GM23338 (cell line): ENCODE data around the gene DCAF16. TPM values are rescaled to one million over a fixed set of nuclear protein-coding genes. Genes with fewer than 3 reads are reported as not detected.
A peak's percentile ranks its signal among the peaks of the same experiment; 100 is the strongest.

Experiments used
- ATAC-seq: fragments of 200-7000 bp; cut with Tn5 transposase; 3 replicates; pipeline ENCODE4 v1.9.1; 2020
- DNase-seq: peaks from one replicate; pipeline ENCODE4 v3.0.0-alpha.2; 2015; ENCODE audit warnings: low spot score
- H2AFZ ChIP-seq: fragments of 200-600 bp; sonication (generic); 2 replicates; pipeline ENCODE4 v1.8.0; 2016; ENCODE audit warnings: antibody characterized with exemption, mild to moderate bottlenecking, moderate library complexity
- H3F3A ChIP-seq: fragments of 200-600 bp; sonication (generic); replicated peaks from 2 replicates; pipeline ENCODE4 v1.8.0; 2017; ENCODE audit warnings: antibody characterized with exemption, mixed run types, low read depth
- H3K27ac ChIP-seq: fragments of 200-600 bp; sonication (generic); 2 replicates; pipeline ENCODE4 v1.6.1; 2016; ENCODE audit warnings: low read depth
- H3K27me3 ChIP-seq: fragments of 200-600 bp; sonication (generic); 2 replicates; pipeline ENCODE4 v1.8.0; 2016; ENCODE audit warnings: mild to moderate bottlenecking, mixed run types, moderate library complexity; ENCODE audit not compliant: insufficient read depth
- H3K36me3 ChIP-seq: fragments of 200-600 bp; sonication (generic); 2 replicates; pipeline ENCODE4 v1.8.0; 2016; ENCODE audit warnings: mild to moderate bottlenecking; ENCODE audit not compliant: insufficient read depth
- H3K4me1 ChIP-seq: fragments of 200-600 bp; sonication (generic); 2 replicates; pipeline ENCODE4 v1.8.0; 2016; ENCODE audit warnings: mild to moderate bottlenecking, moderate library complexity; ENCODE audit not compliant: insufficient read depth
- H3K4me2 ChIP-seq: fragments of 200-600 bp; sonication (generic); 2 replicates; pipeline ENCODE4 v1.7.1; 2017; ENCODE audit warnings: mixed run types
- H3K4me3 ChIP-seq: fragments of 200-600 bp; sonication (generic); 2 replicates; pipeline ENCODE4 v1.6.1; 2016; ENCODE audit warnings: mixed run types
- H3K79me2 ChIP-seq: fragments of 200-600 bp; sonication (generic); replicated peaks from 2 replicates; pipeline ENCODE4 v1.8.0; 2017; ENCODE audit warnings: mild to moderate bottlenecking; ENCODE audit not compliant: insufficient read depth
- H3K9me2 ChIP-seq: fragments of 200-600 bp; sonication (generic); 2 replicates; pipeline ENCODE4 v1.8.0; 2017; ENCODE audit not compliant: insufficient read depth
- H4K20me1 ChIP-seq: fragments of 200-600 bp; sonication (generic); replicated peaks from 2 replicates; pipeline ENCODE4 v1.8.0; 2017; ENCODE audit warnings: mild to moderate bottlenecking; ENCODE audit not compliant: insufficient read depth
- H3K27ac Mint-ChIP-seq: 2 replicates; pipeline ENCODE4 v1.8.0; 2020; ENCODE audit warnings: inconsistent platforms, mild to moderate bottlenecking, moderate library complexity, mixed read lengths
- H3K27me3 Mint-ChIP-seq: 3 replicates; pipeline ENCODE4 v1.8.0; 2022; ENCODE audit warnings: low read depth, mild to moderate bottlenecking, moderate library complexity, mixed read lengths, inconsistent platforms; ENCODE audit not compliant: insufficient read depth, poor library complexity
- H3K36me3 Mint-ChIP-seq: 3 replicates; pipeline ENCODE4 v1.8.0; 2021; ENCODE audit warnings: low read depth, mild to moderate bottlenecking, inconsistent platforms, moderate library complexity, mixed read lengths
- H3K4me1 Mint-ChIP-seq: 3 replicates; pipeline ENCODE4 v1.8.0; 2020; ENCODE audit warnings: mild to moderate bottlenecking, inconsistent platforms, mixed read lengths
- H3K4me3 Mint-ChIP-seq: 3 replicates; pipeline ENCODE4 v1.8.0; 2021; ENCODE audit warnings: moderate library complexity, mild to moderate bottlenecking, inconsistent platforms, mixed read lengths
- H3K9me3 Mint-ChIP-seq: 3 replicates; pipeline ENCODE4 v1.8.0; 2020; ENCODE audit warnings: moderate library complexity, mild to moderate bottlenecking, inconsistent platforms, mixed read lengths
- EZH2 ChIP-seq: fragments of 200-600 bp; sonication (generic); IDR thresholded peaks from one replicate; pipeline ENCODE4 v1.8.0; 2017; ENCODE audit warnings: antibody characterized with exemption, mild to moderate bottlenecking, low read depth; ENCODE audit not compliant: unreplicated experiment
- JUNB ChIP-seq: IDR thresholded peaks from one replicate; pipeline ENCODE4 v1.6.1; 2016; ENCODE audit warnings: antibody characterized with exemption; ENCODE audit not compliant: unreplicated experiment
- NANOG ChIP-seq: IDR thresholded peaks from 2 replicates; pipeline ENCODE4 v1.6.1; 2016; ENCODE audit warnings: antibody characterized with exemption, borderline replicate concordance
- POLR2AphosphoS5 ChIP-seq: IDR thresholded peaks from 2 replicates; pipeline ENCODE4 v1.6.1; 2016; ENCODE audit warnings: antibody characterized with exemption, low read depth
- ZNF114 ChIP-seq: fragments of 250-450 bp; sonication (Bioruptor Pico); IDR thresholded peaks from 2 replicates; pipeline ENCODE4 v1.5.0; 2020; ENCODE audit warnings: mild to moderate bottlenecking, moderate library complexity
- polyA plus RNA-seq: library from polyadenylated mRNA; unstranded; fragments of >200 nt; fragmentation: Nextera tagmentation; extraction: Ambion mirVana; gene quantifications from 2 replicates; pipeline ENCODE4 v1.2.1, GENCODE V29; 2016
- total RNA-seq: library from RNA; depleted of rRNA; stranded (reverse); fragments of >200 nt; shearing (Covaris generic); gene quantifications from 2 replicates; pipeline ENCODE4 v1.2.3, GENCODE V29; 2014
- TF ChIP-seq, protein P1 (sequence below): IDR thresholded peaks from 2 replicates; pipeline ENCODE4 v1.6.1; 2016; ENCODE audit warnings: antibody characterized with exemption
- TF ChIP-seq, protein P2 (sequence below): IDR thresholded peaks from one replicate; pipeline ENCODE4 v1.6.1; 2018; ENCODE audit warnings: antibody characterized with exemption; ENCODE audit not compliant: unreplicated experiment
- TF ChIP-seq, protein P3 (sequence below), 2 experiments: fragments of 200-600 bp in 1 of 2; sonication (generic) in 1 of 2; conservative IDR thresholded peaks; 2 replicates each; pipeline versions ENCODE4 v1.5.1 to v1.6.1; 2016 to 2017; ENCODE audit warnings: antibody characterized with exemption in 2 of 2, low read depth in 2 of 2, mild to moderate bottlenecking in 2 of 2, moderate library complexity in 1 of 2

DCAF16 gene
- total and polyA plus RNA-seq, 2 experiments from 2014 or later = 28.7 to 46.3 TPM

DNA sequence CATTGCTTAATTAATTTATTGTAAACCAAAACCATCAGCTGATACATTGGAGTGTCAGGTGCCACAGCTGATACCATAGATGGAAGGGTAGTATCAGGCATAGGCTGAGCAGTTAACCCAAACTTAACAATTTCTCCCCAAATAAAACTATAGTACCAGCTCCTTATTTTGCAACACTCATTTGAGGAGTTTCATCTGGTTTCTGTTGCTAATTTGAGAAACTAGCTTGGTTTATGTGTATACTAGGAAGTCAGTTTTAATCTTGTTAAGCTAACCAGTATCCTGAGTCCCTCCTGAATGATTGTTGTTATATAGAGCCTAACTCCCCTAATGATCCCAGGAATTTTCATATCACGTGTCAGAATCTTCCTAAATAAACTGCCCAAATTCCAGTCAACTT lies 12.7 kb downstream of the DCAF16 start:
- peaks cover 13% of the 10 kb centered on the region; the same call in 1 of the 2 replicates for H3K79me2 ChIP-seq
- H3K27ac ChIP-seq = no peak overlapping the region
- H3K4me2 ChIP-seq = no peak overlapping the region
- H2AFZ ChIP-seq = no peak overlapping the region
- H3K36me3 ChIP-seq = peaks cover 24% of the 10 kb centered on the region; the same call in 1 of the 2 replicates
- H4K20me1 ChIP-seq = peaks cover 12% of the 10 kb centered on the region
- no peaks in the 10 kb centered on the region for H3K27me3 ChIP-seq
- no peaks in the 10 kb centered on the region for H3K4me1 ChIP-seq
- H3K27ac Mint-ChIP-seq = no peak overlapping the region
- H3K4me3 Mint-ChIP-seq = no peak overlapping the region
- no peak for DNase-seq
- no peak for TF ChIP-seq EZH2
- TF ChIP-seq, protein P1, sequence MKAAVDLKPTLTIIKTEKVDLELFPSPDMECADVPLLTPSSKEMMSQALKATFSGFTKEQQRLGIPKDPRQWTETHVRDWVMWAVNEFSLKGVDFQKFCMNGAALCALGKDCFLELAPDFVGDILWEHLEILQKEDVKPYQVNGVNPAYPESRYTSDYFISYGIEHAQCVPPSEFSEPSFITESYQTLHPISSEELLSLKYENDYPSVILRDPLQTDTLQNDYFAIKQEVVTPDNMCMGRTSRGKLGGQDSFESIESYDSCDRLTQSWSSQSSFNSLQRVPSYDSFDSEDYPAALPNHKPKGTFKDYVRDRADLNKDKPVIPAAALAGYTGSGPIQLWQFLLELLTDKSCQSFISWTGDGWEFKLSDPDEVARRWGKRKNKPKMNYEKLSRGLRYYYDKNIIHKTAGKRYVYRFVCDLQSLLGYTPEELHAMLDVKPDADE = no peak
- H3F3A ChIP-seq = no peaks in the 10 kb centered on the region
- H3K4me3 ChIP-seq = no peak overlapping the region
- peaks cover 33% of the 10 kb centered on the region for H3K36me3 Mint-ChIP-seq
- H3K27me3 Mint-ChIP-seq = peaks cover 4% of the 10 kb centered on the region
- ATAC-seq = no peak
- no peaks in the 10 kb centered on the region for H3K4me1 Mint-ChIP-seq
- H3K9me2 ChIP-seq = no peaks in the 10 kb centered on the region
- no peaks in the 10 kb centered on the region for H3K9me3 Mint-ChIP-seq

DNA sequence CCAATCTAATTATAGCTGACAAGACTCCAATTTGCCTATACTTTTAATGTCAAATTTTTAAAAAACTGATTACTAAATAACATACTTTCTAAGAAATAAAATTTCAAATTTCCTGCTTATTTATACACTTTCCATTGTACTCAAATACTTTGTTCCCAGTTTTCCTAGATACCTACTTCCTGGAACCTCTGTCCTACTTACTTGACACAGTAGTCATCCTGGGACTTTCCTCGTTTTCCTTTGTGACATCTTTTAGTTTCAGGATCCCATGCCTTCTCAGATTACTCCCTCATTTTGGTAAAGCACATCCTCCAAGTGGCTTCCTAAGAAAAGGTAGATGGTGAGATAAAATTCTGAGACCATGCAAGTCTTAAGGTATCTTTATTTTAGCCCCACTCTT lies 15.8 kb downstream of the DCAF16 start:
- Histone ChIP-seq H3K36me3 (peaks cover 11% of the 10 kb centered on the region; the same call in 1 of the 2 replicates), H3F3A (no peaks in the 10 kb centered on the region), H3K27ac (no peak overlapping the region), H4K20me1 (no peaks in the 10 kb centered on the region; the same call in 1 of the 2 replicates), H2AFZ (no peak overlapping the region), H3K27me3 (no peaks in the 10 kb centered on the region), H3K4me3 (no peak overlapping the region), H3K4me2 (no peak overlapping the region), H3K9me2 (no peaks in the 10 kb centered on the region), H3K79me2 (no peaks in the 10 kb centered on the region), H3K4me1 (no peaks in the 10 kb centered on the region)
- H3K27me3 Mint-ChIP-seq = no peaks in the 10 kb centered on the region
- peaks cover 3% of the 10 kb centered on the region; the same call in 1 of the 3 replicates for H3K9me3 Mint-ChIP-seq
- H3K4me3 Mint-ChIP-seq = no peak overlapping the region
- H3K36me3 Mint-ChIP-seq = peaks cover 22% of the 10 kb centered on the region; the same call in 2 of the 3 replicates
- H3K27ac Mint-ChIP-seq = no peak overlapping the region
- DNase-seq = peak; percentile 10
- no peaks in the 10 kb centered on the region for H3K4me1 Mint-ChIP-seq
- ATAC-seq = no peak
- TF ChIP-seq, protein P2, sequence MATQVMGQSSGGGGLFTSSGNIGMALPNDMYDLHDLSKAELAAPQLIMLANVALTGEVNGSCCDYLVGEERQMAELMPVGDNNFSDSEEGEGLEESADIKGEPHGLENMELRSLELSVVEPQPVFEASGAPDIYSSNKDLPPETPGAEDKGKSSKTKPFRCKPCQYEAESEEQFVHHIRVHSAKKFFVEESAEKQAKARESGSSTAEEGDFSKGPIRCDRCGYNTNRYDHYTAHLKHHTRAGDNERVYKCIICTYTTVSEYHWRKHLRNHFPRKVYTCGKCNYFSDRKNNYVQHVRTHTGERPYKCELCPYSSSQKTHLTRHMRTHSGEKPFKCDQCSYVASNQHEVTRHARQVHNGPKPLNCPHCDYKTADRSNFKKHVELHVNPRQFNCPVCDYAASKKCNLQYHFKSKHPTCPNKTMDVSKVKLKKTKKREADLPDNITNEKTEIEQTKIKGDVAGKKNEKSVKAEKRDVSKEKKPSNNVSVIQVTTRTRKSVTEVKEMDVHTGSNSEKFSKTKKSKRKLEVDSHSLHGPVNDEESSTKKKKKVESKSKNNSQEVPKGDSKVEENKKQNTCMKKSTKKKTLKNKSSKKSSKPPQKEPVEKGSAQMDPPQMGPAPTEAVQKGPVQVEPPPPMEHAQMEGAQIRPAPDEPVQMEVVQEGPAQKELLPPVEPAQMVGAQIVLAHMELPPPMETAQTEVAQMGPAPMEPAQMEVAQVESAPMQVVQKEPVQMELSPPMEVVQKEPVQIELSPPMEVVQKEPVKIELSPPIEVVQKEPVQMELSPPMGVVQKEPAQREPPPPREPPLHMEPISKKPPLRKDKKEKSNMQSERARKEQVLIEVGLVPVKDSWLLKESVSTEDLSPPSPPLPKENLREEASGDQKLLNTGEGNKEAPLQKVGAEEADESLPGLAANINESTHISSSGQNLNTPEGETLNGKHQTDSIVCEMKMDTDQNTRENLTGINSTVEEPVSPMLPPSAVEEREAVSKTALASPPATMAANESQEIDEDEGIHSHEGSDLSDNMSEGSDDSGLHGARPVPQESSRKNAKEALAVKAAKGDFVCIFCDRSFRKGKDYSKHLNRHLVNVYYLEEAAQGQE = no peak
- no peak for TF ChIP-seq JUNB
- TF ChIP-seq, protein P1 = no peak
- TF ChIP-seq, protein P3, sequence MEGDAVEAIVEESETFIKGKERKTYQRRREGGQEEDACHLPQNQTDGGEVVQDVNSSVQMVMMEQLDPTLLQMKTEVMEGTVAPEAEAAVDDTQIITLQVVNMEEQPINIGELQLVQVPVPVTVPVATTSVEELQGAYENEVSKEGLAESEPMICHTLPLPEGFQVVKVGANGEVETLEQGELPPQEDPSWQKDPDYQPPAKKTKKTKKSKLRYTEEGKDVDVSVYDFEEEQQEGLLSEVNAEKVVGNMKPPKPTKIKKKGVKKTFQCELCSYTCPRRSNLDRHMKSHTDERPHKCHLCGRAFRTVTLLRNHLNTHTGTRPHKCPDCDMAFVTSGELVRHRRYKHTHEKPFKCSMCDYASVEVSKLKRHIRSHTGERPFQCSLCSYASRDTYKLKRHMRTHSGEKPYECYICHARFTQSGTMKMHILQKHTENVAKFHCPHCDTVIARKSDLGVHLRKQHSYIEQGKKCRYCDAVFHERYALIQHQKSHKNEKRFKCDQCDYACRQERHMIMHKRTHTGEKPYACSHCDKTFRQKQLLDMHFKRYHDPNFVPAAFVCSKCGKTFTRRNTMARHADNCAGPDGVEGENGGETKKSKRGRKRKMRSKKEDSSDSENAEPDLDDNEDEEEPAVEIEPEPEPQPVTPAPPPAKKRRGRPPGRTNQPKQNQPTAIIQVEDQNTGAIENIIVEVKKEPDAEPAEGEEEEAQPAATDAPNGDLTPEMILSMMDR (conservative IDR thresholded peaks at IDR 0.05; ENCODE audit: low read depth in 2 of 2) = no peak
- no peak for TF ChIP-seq POLR2AphosphoS5
- no peak for TF ChIP-seq ZNF114
- no peak for TF ChIP-seq NANOG
